Astrocyte (in vitro differentiated cells and primary cell): ENCODE measurements around the gene FGGY. TPM values are rescaled to one million over a fixed set of nuclear protein-coding genes. Genes with fewer than 3 reads are reported as not detected.
A peak's percentile ranks its signal among the peaks of the same experiment; 100 is the strongest.

Experiments
- DNase-seq: peaks from one replicate; pipeline ENCODE4 v3.0.0-alpha.2; 2010; ENCODE audit warnings: low read depth
- FAIRE-seq: peaks from 2 replicates; lab custom pipeline; 2011; peaks lifted over from hg19 to GRCh38; lab: Jason Lieb, UNC
- H2AFZ ChIP-seq: 2 replicates; pipeline ENCODE4 v1.6.0; 2012; ENCODE audit warnings: low read depth, low read length, inconsistent platforms
- H3K27ac ChIP-seq: 2 replicates; pipeline ENCODE4 v1.5.1; 2011; ENCODE audit warnings: low read depth, low read length, inconsistent platforms
- H3K27me3 ChIP-seq: 2 replicates; pipeline ENCODE4 v1.6.0; 2011; ENCODE audit warnings: low read length, inconsistent platforms; ENCODE audit not compliant: insufficient read depth
- H3K36me3 ChIP-seq: 2 replicates; pipeline ENCODE4 v1.5.1; 2011; ENCODE audit warnings: low read length, inconsistent platforms; ENCODE audit not compliant: insufficient read depth
- H3K4me1 ChIP-seq: 2 replicates; pipeline ENCODE4 v1.5.1; 2011; ENCODE audit warnings: low read length, inconsistent platforms; ENCODE audit not compliant: insufficient read depth
- H3K4me2 ChIP-seq: 2 replicates; pipeline ENCODE4 v1.6.0; 2012; ENCODE audit warnings: low read length, inconsistent platforms
- H3K4me3 ChIP-seq: 2 replicates; pipeline ENCODE4 v1.5.1; 2011; ENCODE audit warnings: low read depth, mild to moderate bottlenecking, low read length, inconsistent platforms; ENCODE audit not compliant: insufficient read depth
- H3K79me2 ChIP-seq: 2 replicates; pipeline ENCODE4 v1.6.0; 2012; ENCODE audit warnings: mild to moderate bottlenecking, low read length, inconsistent platforms; ENCODE audit not compliant: insufficient read depth
- H3K9ac ChIP-seq: 2 replicates; pipeline ENCODE4 v1.6.0; 2012; ENCODE audit warnings: mild to moderate bottlenecking, low read length, inconsistent platforms
- H3K9me3 ChIP-seq: 2 replicates; pipeline ENCODE4 v1.5.1; 2012; ENCODE audit warnings: low read depth, mild to moderate bottlenecking, low read length, inconsistent platforms; ENCODE audit not compliant: insufficient read depth
- H4K20me1 ChIP-seq: 2 replicates; pipeline ENCODE4 v1.6.0; 2012; ENCODE audit warnings: low read length, inconsistent platforms; ENCODE audit not compliant: insufficient read depth
- H3K27ac Mint-ChIP-seq: one replicate; pipeline ENCODE4 v1.8.0; 2021; ENCODE audit warnings: mild to moderate bottlenecking, mixed read lengths; ENCODE audit not compliant: unreplicated experiment
- H3K27me3 Mint-ChIP-seq: one replicate; pipeline ENCODE4 v1.8.0; 2021; ENCODE audit warnings: low read depth, mixed read lengths; ENCODE audit not compliant: unreplicated experiment
- H3K36me3 Mint-ChIP-seq: one replicate; pipeline ENCODE4 v1.8.0; 2021; ENCODE audit warnings: low read depth, mixed read lengths; ENCODE audit not compliant: unreplicated experiment
- H3K4me1 Mint-ChIP-seq: one replicate; pipeline ENCODE4 v1.8.0; 2021; ENCODE audit warnings: low read depth, mixed read lengths; ENCODE audit not compliant: unreplicated experiment
- H3K4me3 Mint-ChIP-seq: one replicate; pipeline ENCODE4 v1.8.0; 2021; ENCODE audit warnings: mild to moderate bottlenecking, moderate library complexity, mixed read lengths; ENCODE audit not compliant: unreplicated experiment
- H3K9me3 Mint-ChIP-seq: one replicate; pipeline ENCODE4 v1.8.0; 2021; ENCODE audit warnings: mild to moderate bottlenecking, mixed read lengths; ENCODE audit not compliant: unreplicated experiment
- CTCF ChIP-seq: IDR thresholded peaks from 2 replicates; pipeline ENCODE4 v1.5.1; 2011; ENCODE audit warnings: low read depth, mild to moderate bottlenecking, inconsistent platforms, low read length, moderate library complexity; ENCODE audit not compliant: insufficient read depth
- EZH2 ChIP-seq: IDR thresholded peaks from 2 replicates; pipeline ENCODE4 v1.6.1; 2012; ENCODE audit warnings: mild to moderate bottlenecking, low read length, inconsistent platforms; ENCODE audit not compliant: insufficient read depth
- total RNA-seq: library from RNA; stranded (reverse); gene quantifications from 2 replicates; pipeline ENCODE4 v1.2.1, GENCODE V29; 2021

Gene FGGY
- total RNA-seq, 1 donor from 2014 or later: 6.8 TPM

GRCh38 chr1:59419361-59420140, 122.7 kb downstream of the FGGY start:
- Mint-ChIP-seq H3K36me3 (peaks cover 2% of the 10 kb centered on the region), H3K9me3 (peaks cover 8% of the 10 kb centered on the region), H3K4me1 (peaks cover 26% of the 10 kb centered on the region), H3K27ac (no peak overlapping the region), H3K4me3 (no peak overlapping the region), H3K27me3 (no peaks in the 10 kb centered on the region)
- Histone ChIP-seq H2AFZ (no peak overlapping the region), H3K9me3 (no peaks in the 10 kb centered on the region), H3K4me3 (no peak overlapping the region), H3K9ac (no peak overlapping the region), H3K27me3 (no peaks in the 10 kb centered on the region), H3K79me2 (no peaks in the 10 kb centered on the region), H4K20me1 (no peaks in the 10 kb centered on the region), H3K36me3 (no peaks in the 10 kb centered on the region), H3K4me1 (no peaks in the 10 kb centered on the region), H3K4me2 (no peak overlapping the region), H3K27ac (no peak overlapping the region)
- TF ChIP-seq CTCF: no peak
- no peak for TF ChIP-seq EZH2
- FAIRE-seq (peak; percentile 41), DNase-seq (no peak)

GRCh38 chr1:59421232-59421920, 124.5 kb downstream of the FGGY start:
- Histone ChIP-seq H3K27me3 (no peaks in the 10 kb centered on the region), H3K27ac (no peak overlapping the region), H3K36me3 (no peaks in the 10 kb centered on the region), H3K4me2 (no peak overlapping the region), H3K9me3 (no peaks in the 10 kb centered on the region), H3K4me1 (no peaks in the 10 kb centered on the region), H3K4me3 (no peak overlapping the region), H4K20me1 (no peaks in the 10 kb centered on the region), H3K79me2 (no peaks in the 10 kb centered on the region), H3K9ac (no peak overlapping the region), H2AFZ (no peak overlapping the region)
- no peak for FAIRE-seq
- peaks cover 16% of the 10 kb centered on the region for H3K4me1 Mint-ChIP-seq
- no peak overlapping the region for H3K27ac Mint-ChIP-seq
- peaks cover 3% of the 10 kb centered on the region for H3K9me3 Mint-ChIP-seq
- no peak for DNase-seq
- no peaks in the 10 kb centered on the region for H3K36me3 Mint-ChIP-seq
- no peaks in the 10 kb centered on the region for H3K27me3 Mint-ChIP-seq
- no peak overlapping the region for H3K4me3 Mint-ChIP-seq
- no peak for TF ChIP-seq CTCF
- TF ChIP-seq EZH2: no peak
